GM23338 (cell line): ENCODE measurements around the gene CHCHD10. TPM values are rescaled to one million over a fixed set of nuclear protein-coding genes. Genes with fewer than 3 reads are reported as not detected.

Experiments
- ATAC-seq: fragments of 200-7000 bp; cut with Tn5 transposase; 3 replicates; pipeline ENCODE4 v1.9.1; 2020
- DNase-seq: peaks from one replicate; pipeline ENCODE4 v3.0.0-alpha.2; 2015; ENCODE audit warnings: low spot score
- H2AFZ ChIP-seq: fragments of 200-600 bp; sonication (generic); 2 replicates; pipeline ENCODE4 v1.8.0; 2016; ENCODE audit warnings: antibody characterized with exemption, mild to moderate bottlenecking, moderate library complexity
- H3F3A ChIP-seq: fragments of 200-600 bp; sonication (generic); replicated peaks from 2 replicates; pipeline ENCODE4 v1.8.0; 2017; ENCODE audit warnings: antibody characterized with exemption, mixed run types, low read depth
- H3K27ac ChIP-seq: fragments of 200-600 bp; sonication (generic); 2 replicates; pipeline ENCODE4 v1.6.1; 2016; ENCODE audit warnings: low read depth
- H3K27me3 ChIP-seq: fragments of 200-600 bp; sonication (generic); 2 replicates; pipeline ENCODE4 v1.8.0; 2016; ENCODE audit warnings: mild to moderate bottlenecking, mixed run types, moderate library complexity; ENCODE audit not compliant: insufficient read depth
- H3K36me3 ChIP-seq: fragments of 200-600 bp; sonication (generic); 2 replicates; pipeline ENCODE4 v1.8.0; 2016; ENCODE audit warnings: mild to moderate bottlenecking; ENCODE audit not compliant: insufficient read depth
- H3K4me1 ChIP-seq: fragments of 200-600 bp; sonication (generic); 2 replicates; pipeline ENCODE4 v1.8.0; 2016; ENCODE audit warnings: mild to moderate bottlenecking, moderate library complexity; ENCODE audit not compliant: insufficient read depth
- H3K4me2 ChIP-seq: fragments of 200-600 bp; sonication (generic); 2 replicates; pipeline ENCODE4 v1.7.1; 2017; ENCODE audit warnings: mixed run types
- H3K4me3 ChIP-seq: fragments of 200-600 bp; sonication (generic); 2 replicates; pipeline ENCODE4 v1.6.1; 2016; ENCODE audit warnings: mixed run types
- H3K79me2 ChIP-seq: fragments of 200-600 bp; sonication (generic); replicated peaks from 2 replicates; pipeline ENCODE4 v1.8.0; 2017; ENCODE audit warnings: mild to moderate bottlenecking; ENCODE audit not compliant: insufficient read depth
- H3K9me2 ChIP-seq: fragments of 200-600 bp; sonication (generic); 2 replicates; pipeline ENCODE4 v1.8.0; 2017; ENCODE audit not compliant: insufficient read depth
- H4K20me1 ChIP-seq: fragments of 200-600 bp; sonication (generic); replicated peaks from 2 replicates; pipeline ENCODE4 v1.8.0; 2017; ENCODE audit warnings: mild to moderate bottlenecking; ENCODE audit not compliant: insufficient read depth
- H3K27ac Mint-ChIP-seq: 2 replicates; pipeline ENCODE4 v1.8.0; 2020; ENCODE audit warnings: inconsistent platforms, mild to moderate bottlenecking, moderate library complexity, mixed read lengths
- H3K27me3 Mint-ChIP-seq: 3 replicates; pipeline ENCODE4 v1.8.0; 2022; ENCODE audit warnings: low read depth, mild to moderate bottlenecking, moderate library complexity, mixed read lengths, inconsistent platforms; ENCODE audit not compliant: insufficient read depth, poor library complexity
- H3K36me3 Mint-ChIP-seq: 3 replicates; pipeline ENCODE4 v1.8.0; 2021; ENCODE audit warnings: low read depth, mild to moderate bottlenecking, inconsistent platforms, moderate library complexity, mixed read lengths
- H3K4me1 Mint-ChIP-seq: 3 replicates; pipeline ENCODE4 v1.8.0; 2020; ENCODE audit warnings: mild to moderate bottlenecking, inconsistent platforms, mixed read lengths
- H3K4me3 Mint-ChIP-seq: 3 replicates; pipeline ENCODE4 v1.8.0; 2021; ENCODE audit warnings: moderate library complexity, mild to moderate bottlenecking, inconsistent platforms, mixed read lengths
- H3K9me3 Mint-ChIP-seq: 3 replicates; pipeline ENCODE4 v1.8.0; 2020; ENCODE audit warnings: moderate library complexity, mild to moderate bottlenecking, inconsistent platforms, mixed read lengths
- CREB1 ChIP-seq: fragments of 250-450 bp; sonication (Bioruptor Pico); IDR thresholded peaks from 2 replicates; pipeline ENCODE4 v1.5.0; 2020; ENCODE audit warnings: low read depth, mild to moderate bottlenecking, moderate library complexity
- CTCF ChIP-seq, 2 experiments: fragments of 200-600 bp in 1 of 2; sonication (generic) in 1 of 2; conservative IDR thresholded peaks; 2 replicates each; pipeline versions ENCODE4 v1.5.1 to v1.6.1; 2016 to 2017; ENCODE audit warnings: antibody characterized with exemption in 2 of 2, low read depth in 2 of 2, mild to moderate bottlenecking in 2 of 2, moderate library complexity in 1 of 2
- EZH2 ChIP-seq: fragments of 200-600 bp; sonication (generic); IDR thresholded peaks from one replicate; pipeline ENCODE4 v1.8.0; 2017; ENCODE audit warnings: antibody characterized with exemption, mild to moderate bottlenecking, low read depth; ENCODE audit not compliant: unreplicated experiment
- EZH2phosphoT487 ChIP-seq: fragments of 200-600 bp; sonication (generic); IDR thresholded peaks from one replicate; pipeline ENCODE4 v1.8.1; 2018; ENCODE audit warnings: antibody characterized with exemption; ENCODE audit not compliant: unreplicated experiment
- JUNB ChIP-seq: IDR thresholded peaks from one replicate; pipeline ENCODE4 v1.6.1; 2016; ENCODE audit warnings: antibody characterized with exemption; ENCODE audit not compliant: unreplicated experiment
- NANOG ChIP-seq: IDR thresholded peaks from 2 replicates; pipeline ENCODE4 v1.6.1; 2016; ENCODE audit warnings: antibody characterized with exemption, borderline replicate concordance
- POLR2AphosphoS5 ChIP-seq: IDR thresholded peaks from 2 replicates; pipeline ENCODE4 v1.6.1; 2016; ENCODE audit warnings: antibody characterized with exemption, low read depth
- STAT1 ChIP-seq: IDR thresholded peaks from one replicate; pipeline ENCODE4 v1.6.1; 2016; ENCODE audit warnings: antibody characterized with exemption; ENCODE audit not compliant: unreplicated experiment
- ZNF114 ChIP-seq: fragments of 250-450 bp; sonication (Bioruptor Pico); IDR thresholded peaks from 2 replicates; pipeline ENCODE4 v1.5.0; 2020; ENCODE audit warnings: mild to moderate bottlenecking, moderate library complexity
- ZNF331 ChIP-seq: fragments of 250-450 bp; sonication (Bioruptor Pico); IDR thresholded peaks from 2 replicates; pipeline ENCODE4 v1.5.0; 2020; ENCODE audit warnings: low read depth, mild to moderate bottlenecking, moderate library complexity
- ZNF462 ChIP-seq: fragments of 250-450 bp; sonication (Bioruptor Pico); IDR thresholded peaks from 2 replicates; pipeline ENCODE4 v1.5.0; 2020; ENCODE audit warnings: mild to moderate bottlenecking, moderate library complexity
- polyA plus RNA-seq: library from polyadenylated mRNA; unstranded; fragments of >200 nt; fragmentation: Nextera tagmentation; extraction: Ambion mirVana; gene quantifications from 2 replicates; pipeline ENCODE4 v1.2.1, GENCODE V29; 2016
- total RNA-seq: library from RNA; depleted of rRNA; stranded (reverse); fragments of >200 nt; shearing (Covaris generic); gene quantifications from 2 replicates; pipeline ENCODE4 v1.2.3, GENCODE V29; 2014
- TF ChIP-seq, protein P1 (sequence below): IDR thresholded peaks from one replicate; pipeline ENCODE4 v1.6.1; 2018; ENCODE audit warnings: antibody characterized with exemption; ENCODE audit not compliant: unreplicated experiment
- TF ChIP-seq, protein P2 (sequence below): IDR thresholded peaks from 2 replicates; pipeline ENCODE4 v1.6.1; 2016; ENCODE audit warnings: antibody characterized with exemption

Gene CHCHD10
- total and polyA plus RNA-seq, 2 experiments from 2014 or later: 11.4 to 101 TPM

GRCh38 chr22:23791738-23792645 lies 24.2 kb upstream of the CHCHD10 start:
- H3K4me3 ChIP-seq: no peak overlapping the region
- H3K9me3 Mint-ChIP-seq: no peaks in the 10 kb centered on the region
- H3K27me3 ChIP-seq: no peaks in the 10 kb centered on the region
- H3K4me3 Mint-ChIP-seq: no peak overlapping the region
- no peaks in the 10 kb centered on the region for H3K9me2 ChIP-seq
- peaks cover 58% of the 10 kb centered on the region for H3K36me3 Mint-ChIP-seq
- H3K79me2 ChIP-seq: peaks cover 64% of the 10 kb centered on the region
- peaks cover 34% of the 10 kb centered on the region for H4K20me1 ChIP-seq
- H3K27me3 Mint-ChIP-seq: peaks cover 6% of the 10 kb centered on the region
- H3K4me2 ChIP-seq: no peak overlapping the region
- peaks cover 26% of the 10 kb centered on the region for H3K36me3 ChIP-seq
- peaks cover 19% of the 10 kb centered on the region for H3K4me1 Mint-ChIP-seq
- H3F3A ChIP-seq: 0 out of 2 replicates have a peak, but pooled peaks cover 16% of the 10 kb centered on the region
- DNase-seq: no peak
- no peak overlapping the region for H2AFZ ChIP-seq
- peaks cover 21% of the 10 kb centered on the region for H3K4me1 ChIP-seq
- H3K27ac ChIP-seq: 0 out of 2 replicates have a peak overlapping the region, but pooled peaks have one; percentile 14
- ATAC-seq: no peak
- H3K27ac Mint-ChIP-seq: no peak overlapping the region
- TF ChIP-seq, protein P1, sequence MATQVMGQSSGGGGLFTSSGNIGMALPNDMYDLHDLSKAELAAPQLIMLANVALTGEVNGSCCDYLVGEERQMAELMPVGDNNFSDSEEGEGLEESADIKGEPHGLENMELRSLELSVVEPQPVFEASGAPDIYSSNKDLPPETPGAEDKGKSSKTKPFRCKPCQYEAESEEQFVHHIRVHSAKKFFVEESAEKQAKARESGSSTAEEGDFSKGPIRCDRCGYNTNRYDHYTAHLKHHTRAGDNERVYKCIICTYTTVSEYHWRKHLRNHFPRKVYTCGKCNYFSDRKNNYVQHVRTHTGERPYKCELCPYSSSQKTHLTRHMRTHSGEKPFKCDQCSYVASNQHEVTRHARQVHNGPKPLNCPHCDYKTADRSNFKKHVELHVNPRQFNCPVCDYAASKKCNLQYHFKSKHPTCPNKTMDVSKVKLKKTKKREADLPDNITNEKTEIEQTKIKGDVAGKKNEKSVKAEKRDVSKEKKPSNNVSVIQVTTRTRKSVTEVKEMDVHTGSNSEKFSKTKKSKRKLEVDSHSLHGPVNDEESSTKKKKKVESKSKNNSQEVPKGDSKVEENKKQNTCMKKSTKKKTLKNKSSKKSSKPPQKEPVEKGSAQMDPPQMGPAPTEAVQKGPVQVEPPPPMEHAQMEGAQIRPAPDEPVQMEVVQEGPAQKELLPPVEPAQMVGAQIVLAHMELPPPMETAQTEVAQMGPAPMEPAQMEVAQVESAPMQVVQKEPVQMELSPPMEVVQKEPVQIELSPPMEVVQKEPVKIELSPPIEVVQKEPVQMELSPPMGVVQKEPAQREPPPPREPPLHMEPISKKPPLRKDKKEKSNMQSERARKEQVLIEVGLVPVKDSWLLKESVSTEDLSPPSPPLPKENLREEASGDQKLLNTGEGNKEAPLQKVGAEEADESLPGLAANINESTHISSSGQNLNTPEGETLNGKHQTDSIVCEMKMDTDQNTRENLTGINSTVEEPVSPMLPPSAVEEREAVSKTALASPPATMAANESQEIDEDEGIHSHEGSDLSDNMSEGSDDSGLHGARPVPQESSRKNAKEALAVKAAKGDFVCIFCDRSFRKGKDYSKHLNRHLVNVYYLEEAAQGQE: no peak
- no peak for TF ChIP-seq ZNF462 (CRISPR knock-in tag)
- TF ChIP-seq, protein P2, sequence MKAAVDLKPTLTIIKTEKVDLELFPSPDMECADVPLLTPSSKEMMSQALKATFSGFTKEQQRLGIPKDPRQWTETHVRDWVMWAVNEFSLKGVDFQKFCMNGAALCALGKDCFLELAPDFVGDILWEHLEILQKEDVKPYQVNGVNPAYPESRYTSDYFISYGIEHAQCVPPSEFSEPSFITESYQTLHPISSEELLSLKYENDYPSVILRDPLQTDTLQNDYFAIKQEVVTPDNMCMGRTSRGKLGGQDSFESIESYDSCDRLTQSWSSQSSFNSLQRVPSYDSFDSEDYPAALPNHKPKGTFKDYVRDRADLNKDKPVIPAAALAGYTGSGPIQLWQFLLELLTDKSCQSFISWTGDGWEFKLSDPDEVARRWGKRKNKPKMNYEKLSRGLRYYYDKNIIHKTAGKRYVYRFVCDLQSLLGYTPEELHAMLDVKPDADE: no peak
- no peak for TF ChIP-seq EZH2
- TF ChIP-seq ZNF331: no peak
- no peak for TF ChIP-seq CREB1 (CRISPR knock-in tag)
- TF ChIP-seq POLR2AphosphoS5: no peak
- TF ChIP-seq ZNF114 (CRISPR knock-in tag): no peak
- TF ChIP-seq JUNB: no peak
- TF ChIP-seq STAT1: no peak
- TF ChIP-seq NANOG: no peak
- no peak for TF ChIP-seq CTCF (conservative IDR thresholded peaks at IDR 0.05; ENCODE audit: low read depth in 2 of 2)
- no peak for TF ChIP-seq EZH2phosphoT487
